HCT116 (cell line): ENCODE data around the gene ADAM8. TPM values are rescaled to one million over a fixed set of nuclear protein-coding genes. Genes with fewer than 3 reads are reported as not detected.

Experiments
- ATAC-seq: fragments of 200-7000 bp; cut with Tn5 transposase; 2 replicates; pipeline ENCODE4 v1.9.1; 2020; ENCODE audit warnings: mild to moderate bottlenecking, moderate library complexity
- BruUV-seq: library from RNA; stranded (reverse); fragments of 400-500 nt; replicated peaks from 2 replicates; lab custom pipeline; 2021; lab: Mats Ljungman, UMichigan
- CTCF ChIA-PET: fragments of 300-600 bp; sonication (Branson Sonifier 250); formaldehyde crosslinking; loops from one replicate; lab custom pipeline; 2021; ENCODE audit warnings: antibody characterized with exemption; lab: Charles Lee
- POLR2A ChIA-PET: fragments of 300-600, 350-600 bp; sonication (Branson Sonifier 250); formaldehyde crosslinking; loops from one replicate; lab custom pipeline; 2021; ENCODE audit warnings: antibody characterized with exemption; lab: Charles Lee
- RAD21 ChIA-PET, 2 experiments: fragments of 300-600 bp; sonication (Branson Sonifier 250); formaldehyde crosslinking; loops; one replicate each; lab custom pipeline; 2023; ENCODE audit warnings: low total read pairs in 2 of 2; ENCODE audit not compliant: uncharacterized antibody in 2 of 2, unreplicated experiment in 2 of 2, low non-redundant PET in 1 of 2; lab: Charles Lee
- DNase-seq: peaks from one replicate; pipeline ENCODE4 v3.0.0-alpha.2; 2010; ENCODE audit warnings: low read depth, low spot score
- H2AFZ ChIP-seq: fragments of 200-600 bp; shearing (Covaris generic), sonication (generic); 2 replicates; pipeline ENCODE4 v1.6.1; 2017; ENCODE audit warnings: low read depth, mixed run types, mixed read lengths, antibody characterized with exemption, low read length; ENCODE audit not compliant: poor library complexity, severe bottlenecking
- H3K27ac ChIP-seq: 2 replicates; pipeline ENCODE4 v1.5.1; 2012; ENCODE audit warnings: low read depth, low read length
- H3K27me3 ChIP-seq: fragments of 200-600 bp; sonication (generic); 2 replicates; pipeline ENCODE4 v1.6.1; 2016; ENCODE audit warnings: mixed run types, low read length, mixed read lengths; ENCODE audit not compliant: insufficient read depth
- H3K36me3 ChIP-seq, 2 experiments: fragments of 200-500 bp in 1 of 2; fragments of 200-600 bp in 1 of 2; sonication (Bioruptor generic) in 1 of 2; sonication (generic) in 1 of 2; 2 replicates each; pipeline versions ENCODE4 v1.5.1 to v1.6.1; 2014 to 2016; ENCODE audit warnings: low read length in 2 of 2, inconsistent platforms in 1 of 2, mixed read lengths in 1 of 2, mixed run types in 1 of 2; ENCODE audit not compliant: insufficient read depth in 2 of 2, control insufficient read depth in 1 of 2
- H3K4me1 ChIP-seq, 2 experiments: fragments of 200-600 bp in 1 of 2; sonication (generic) in 1 of 2; 2 replicates each; pipeline versions ENCODE4 v1.5.1 to v1.6.1; 2012 to 2017; ENCODE audit warnings: low read length in 2 of 2, inconsistent platforms in 1 of 2, mild to moderate bottlenecking in 1 of 2, mixed read lengths in 1 of 2, mixed run types in 1 of 2, moderate library complexity in 1 of 2; ENCODE audit not compliant: insufficient read depth in 2 of 2, control insufficient read depth in 1 of 2
- H3K4me2 ChIP-seq: fragments of 200-600 bp; sonication (generic); 2 replicates; pipeline ENCODE4 v1.6.1; 2017; ENCODE audit warnings: mixed run types, low read length, mixed read lengths
- H3K4me3 ChIP-seq, 2 experiments: fragments of 200-600 bp in 1 of 2; sonication (generic) in 1 of 2; replicated peaks in 1 of 2; 2 replicates each; pipeline ENCODE4 v1.5.1; 2011 to 2016; ENCODE audit warnings: low read length in 2 of 2, control low read depth in 1 of 2, low read depth in 1 of 2, mild to moderate bottlenecking in 1 of 2, mixed read lengths in 1 of 2, mixed run types in 1 of 2
- H3K79me2 ChIP-seq: fragments of 200-600 bp; sonication (generic); 2 replicates; pipeline ENCODE4 v1.6.1; 2017; ENCODE audit warnings: mild to moderate bottlenecking, mixed run types, low read length, moderate library complexity, mixed read lengths; ENCODE audit not compliant: insufficient read depth
- H3K9ac ChIP-seq: fragments of 200-600 bp; sonication (generic); 2 replicates; pipeline ENCODE4 v1.6.1; 2016; ENCODE audit warnings: low read length, mixed read lengths
- H3K9me2 ChIP-seq: fragments of 200-600 bp; sonication (generic), shearing (Covaris generic); 2 replicates; pipeline ENCODE4 v1.6.1; 2017; ENCODE audit warnings: mixed run types, mild to moderate bottlenecking, moderate library complexity; ENCODE audit not compliant: insufficient read depth
- H3K9me3 ChIP-seq, 2 experiments: fragments of 200-500 bp in 1 of 2; fragments of 200-600 bp in 1 of 2; sonication (Bioruptor generic) in 1 of 2; sonication (generic) in 1 of 2; 2 replicates each; pipeline ENCODE4 v1.6.1; 2014 to 2017; ENCODE audit warnings: low read length in 2 of 2, mixed read lengths in 2 of 2, inconsistent platforms in 1 of 2, low read depth in 1 of 2, mild to moderate bottlenecking in 1 of 2, mixed run types in 1 of 2, moderate library complexity in 1 of 2; ENCODE audit not compliant: control insufficient read depth in 1 of 2, insufficient read depth in 1 of 2
- H4K20me1 ChIP-seq: fragments of 200-600 bp; sonication (generic), shearing (Covaris generic); 2 replicates; pipeline ENCODE4 v1.6.1; 2017; ENCODE audit warnings: mixed run types, mild to moderate bottlenecking, moderate library complexity; ENCODE audit not compliant: insufficient read depth
- CBX3 ChIP-seq: IDR thresholded peaks from 2 replicates; pipeline ENCODE4 v1.6.1; 2012; ENCODE audit warnings: low read depth
- EGR1 ChIP-seq: IDR thresholded peaks from 2 replicates; pipeline ENCODE4 v1.6.1; 2012; ENCODE audit warnings: low read depth
- ELF1 ChIP-seq: IDR thresholded peaks from 2 replicates; pipeline ENCODE4 v1.6.1; 2012; ENCODE audit warnings: low read depth, borderline replicate concordance
- EZH2 ChIP-seq: fragments of 200-600 bp; sonication (generic); IDR thresholded peaks from 2 replicates; pipeline ENCODE4 v1.6.1; 2017; ENCODE audit warnings: antibody characterized with exemption, mixed run types
- POLR2AphosphoS5 ChIP-seq: IDR thresholded peaks from 2 replicates; pipeline ENCODE4 v1.6.1; 2011; ENCODE audit warnings: mild to moderate bottlenecking, low read depth, low read length, moderate library complexity
- SIN3A ChIP-seq: IDR thresholded peaks from 2 replicates; pipeline ENCODE4 v1.6.1; 2012; ENCODE audit warnings: low read depth
- SRF ChIP-seq: IDR thresholded peaks from 2 replicates; pipeline ENCODE4 v1.6.1; 2012; ENCODE audit warnings: low read depth
- ZFX ChIP-seq: fragments of 450-650 bp; IDR thresholded peaks from 2 replicates; pipeline ENCODE4 v1.6.1; 2017
- intact Hi-C: fragments of 100-400 bp; cut with micrococcal nuclease; formaldehyde crosslinking; loops from 2 replicates; pipeline ENCODE4 v1.10.0; 2022
- total RNA-seq: library from RNA; stranded (reverse); gene quantifications from one replicate; pipeline ENCODE4 v1.2.1, GENCODE V29; 2021; ENCODE audit not compliant: unreplicated experiment
- TF ChIP-seq, protein P1 (sequence below): IDR thresholded peaks from 2 replicates; pipeline ENCODE4 v1.6.1; 2012; ENCODE audit warnings: low read depth
- TF ChIP-seq, protein P2 (sequence below): IDR thresholded peaks from 2 replicates; pipeline ENCODE4 v1.6.1; 2011; ENCODE audit warnings: mild to moderate bottlenecking, low read length, moderate library complexity; ENCODE audit not compliant: insufficient replicate concordance; ENCODE audit errors: extremely low read depth

Gene ADAM8
- total RNA-seq, 1 experiment from 2014 or later, result 4.1 TPM

DNA sequence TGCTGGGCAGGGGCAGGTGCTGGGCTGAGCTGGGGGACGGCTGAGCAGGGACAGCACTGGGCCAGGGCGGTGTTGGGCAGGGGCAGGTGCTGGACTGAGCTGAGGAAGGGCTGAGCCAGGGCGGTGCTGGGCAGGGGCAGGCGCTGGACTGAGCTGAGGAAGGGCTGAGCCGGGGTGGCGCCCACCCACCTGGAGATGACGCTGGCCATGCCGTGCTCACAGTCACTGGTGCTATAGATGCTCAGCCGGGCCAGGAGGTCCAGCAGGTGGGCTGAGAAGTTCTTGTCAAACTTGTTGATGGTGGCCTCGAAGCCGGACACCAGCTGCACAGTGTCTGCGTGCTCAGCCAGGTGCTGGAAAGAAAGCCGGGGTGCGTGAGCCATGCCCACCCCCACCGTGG, 4.4 kb upstream of the ADAM8 start:
- H3K9me2 ChIP-seq, result no peaks in the 10 kb centered on the region
- no TSS peak for BruUV-seq
- H3K9me3 ChIP-seq, result no peaks in the 10 kb centered on the region
- no peaks in the 10 kb centered on the region for H4K20me1 ChIP-seq
- no peaks in the 10 kb centered on the region for H3K36me3 ChIP-seq
- no peaks in the 10 kb centered on the region for H3K27me3 ChIP-seq
- H3K27ac ChIP-seq, result no peak overlapping the region
- RAD21 ChIA-PET, result no interaction called here
- DNase-seq (no peak), ATAC-seq (no peak)
- POLR2A ChIA-PET, result no interaction called here
- intact Hi-C loops, result no loop called here
- H3K4me1 ChIP-seq, result no peaks in the 10 kb centered on the region
- no peak overlapping the region for H3K4me2 ChIP-seq
- no peak overlapping the region for H3K4me3 ChIP-seq
- CTCF ChIA-PET, result no interaction called here
- TF ChIP-seq SRF, result no peak
- TF ChIP-seq SIN3A, result no peak
- TF ChIP-seq EGR1, result no peak
- TF ChIP-seq, protein P1, sequence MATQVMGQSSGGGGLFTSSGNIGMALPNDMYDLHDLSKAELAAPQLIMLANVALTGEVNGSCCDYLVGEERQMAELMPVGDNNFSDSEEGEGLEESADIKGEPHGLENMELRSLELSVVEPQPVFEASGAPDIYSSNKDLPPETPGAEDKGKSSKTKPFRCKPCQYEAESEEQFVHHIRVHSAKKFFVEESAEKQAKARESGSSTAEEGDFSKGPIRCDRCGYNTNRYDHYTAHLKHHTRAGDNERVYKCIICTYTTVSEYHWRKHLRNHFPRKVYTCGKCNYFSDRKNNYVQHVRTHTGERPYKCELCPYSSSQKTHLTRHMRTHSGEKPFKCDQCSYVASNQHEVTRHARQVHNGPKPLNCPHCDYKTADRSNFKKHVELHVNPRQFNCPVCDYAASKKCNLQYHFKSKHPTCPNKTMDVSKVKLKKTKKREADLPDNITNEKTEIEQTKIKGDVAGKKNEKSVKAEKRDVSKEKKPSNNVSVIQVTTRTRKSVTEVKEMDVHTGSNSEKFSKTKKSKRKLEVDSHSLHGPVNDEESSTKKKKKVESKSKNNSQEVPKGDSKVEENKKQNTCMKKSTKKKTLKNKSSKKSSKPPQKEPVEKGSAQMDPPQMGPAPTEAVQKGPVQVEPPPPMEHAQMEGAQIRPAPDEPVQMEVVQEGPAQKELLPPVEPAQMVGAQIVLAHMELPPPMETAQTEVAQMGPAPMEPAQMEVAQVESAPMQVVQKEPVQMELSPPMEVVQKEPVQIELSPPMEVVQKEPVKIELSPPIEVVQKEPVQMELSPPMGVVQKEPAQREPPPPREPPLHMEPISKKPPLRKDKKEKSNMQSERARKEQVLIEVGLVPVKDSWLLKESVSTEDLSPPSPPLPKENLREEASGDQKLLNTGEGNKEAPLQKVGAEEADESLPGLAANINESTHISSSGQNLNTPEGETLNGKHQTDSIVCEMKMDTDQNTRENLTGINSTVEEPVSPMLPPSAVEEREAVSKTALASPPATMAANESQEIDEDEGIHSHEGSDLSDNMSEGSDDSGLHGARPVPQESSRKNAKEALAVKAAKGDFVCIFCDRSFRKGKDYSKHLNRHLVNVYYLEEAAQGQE, result no peak
- TF ChIP-seq ELF1, result no peak
- TF ChIP-seq CBX3, result no peak
- no peak for TF ChIP-seq EZH2
- TF ChIP-seq, protein P2, sequence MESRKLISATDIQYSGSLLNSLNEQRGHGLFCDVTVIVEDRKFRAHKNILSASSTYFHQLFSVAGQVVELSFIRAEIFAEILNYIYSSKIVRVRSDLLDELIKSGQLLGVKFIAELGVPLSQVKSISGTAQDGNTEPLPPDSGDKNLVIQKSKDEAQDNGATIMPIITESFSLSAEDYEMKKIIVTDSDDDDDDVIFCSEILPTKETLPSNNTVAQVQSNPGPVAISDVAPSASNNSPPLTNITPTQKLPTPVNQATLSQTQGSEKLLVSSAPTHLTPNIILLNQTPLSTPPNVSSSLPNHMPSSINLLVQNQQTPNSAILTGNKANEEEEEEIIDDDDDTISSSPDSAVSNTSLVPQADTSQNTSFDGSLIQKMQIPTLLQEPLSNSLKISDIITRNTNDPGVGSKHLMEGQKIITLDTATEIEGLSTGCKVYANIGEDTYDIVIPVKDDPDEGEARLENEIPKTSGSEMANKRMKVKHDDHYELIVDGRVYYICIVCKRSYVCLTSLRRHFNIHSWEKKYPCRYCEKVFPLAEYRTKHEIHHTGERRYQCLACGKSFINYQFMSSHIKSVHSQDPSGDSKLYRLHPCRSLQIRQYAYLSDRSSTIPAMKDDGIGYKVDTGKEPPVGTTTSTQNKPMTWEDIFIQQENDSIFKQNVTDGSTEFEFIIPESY, result no peak
- TF ChIP-seq POLR2AphosphoS5, result no peak
- no peak for TF ChIP-seq ZFX
- H2AFZ ChIP-seq, result no peak overlapping the region
- no peak overlapping the region for H3K9ac ChIP-seq
- no peaks in the 10 kb centered on the region for H3K79me2 ChIP-seq
